K562 (cell line): ENCODE results near the gene CPT1A. TPM values are rescaled to one million over a fixed set of nuclear protein-coding genes. Genes with fewer than 3 reads are reported as not detected.
A peak's percentile ranks its signal among the peaks of the same experiment; 100 is the strongest.

Experiments used
- ARID2 ChIP-seq: fragments of 450-650 bp; IDR thresholded peaks from 2 replicates; pipeline ENCODE4 v1.6.1; 2017; ENCODE audit warnings: antibody characterized with exemption, mild to moderate bottlenecking
- BRF1 ChIP-seq: IDR thresholded peaks from 3 replicates; pipeline ENCODE4 v1.6.1; 2011; ENCODE audit warnings: borderline replicate concordance, mild to moderate bottlenecking; ENCODE audit not compliant: insufficient read length; ENCODE audit errors: extremely low read depth
- CREB5 ChIP-seq: fragments of 250-450 bp; sonication (Bioruptor Pico); IDR thresholded peaks from 2 replicates; pipeline ENCODE4 v1.5.0; 2020; ENCODE audit warnings: mild to moderate bottlenecking
- EGR1 ChIP-seq: fragments of 450-650 bp; conservative IDR thresholded peaks from 2 replicates; pipeline ENCODE4 v1.6.1; 2017; ENCODE audit warnings: mild to moderate bottlenecking
- ELF2 ChIP-seq: fragments of 250-450 bp; sonication (Bioruptor Pico); IDR thresholded peaks from 2 replicates; pipeline ENCODE4 v1.5.0; 2021; ENCODE audit warnings: mild to moderate bottlenecking
- ESRRA ChIP-seq: fragments of 450-650 bp; IDR thresholded peaks from 2 replicates; pipeline ENCODE4 v1.6.1; 2014; ENCODE audit warnings: low read depth, mild to moderate bottlenecking, moderate library complexity, borderline replicate concordance
- ESRRB ChIP-seq: fragments of 250-450 bp; sonication (Bioruptor Pico); IDR thresholded peaks from 2 replicates; pipeline ENCODE4 v1.5.0; 2020; ENCODE audit warnings: mild to moderate bottlenecking, moderate library complexity, borderline replicate concordance
- ETS2 ChIP-seq: IDR thresholded peaks from 2 replicates; pipeline ENCODE4 v1.6.1; 2016; ENCODE audit warnings: borderline replicate concordance, missing genetic modification characterization, mild to moderate bottlenecking, moderate library complexity, missing compliant biosample characterization; ENCODE audit not compliant: poor library complexity, severe bottlenecking
- ETV1 ChIP-seq: fragments of 450-650 bp; conservative IDR thresholded peaks from 2 replicates; pipeline ENCODE4 v1.6.1; 2016; ENCODE audit warnings: missing genetic modification characterization, control low read depth, low read depth, missing compliant biosample characterization
- FOXJ3 ChIP-seq: sonication (generic); formaldehyde crosslinking; IDR thresholded peaks from 2 replicates; pipeline ENCODE4 v1.4.0; 2020; ENCODE audit warnings: mild to moderate bottlenecking, missing genetic modification reagents
- GTF2A2 ChIP-seq: IDR thresholded peaks from 2 replicates; pipeline ENCODE4 v1.6.1; 2016; ENCODE audit warnings: mild to moderate bottlenecking, missing genetic modification characterization, missing compliant biosample characterization
- HNRNPL ChIP-seq: fragments of 200-400 bp; formaldehyde crosslinking; IDR thresholded peaks from 2 replicates; pipeline ENCODE4 v1.6.1; 2017; ENCODE audit warnings: low read depth, mild to moderate bottlenecking, low read length
- HOXB6 ChIP-seq: fragments of 250-450 bp; sonication (Bioruptor Pico); IDR thresholded peaks from 2 replicates; pipeline ENCODE4 v1.5.1; 2022; ENCODE audit warnings: mild to moderate bottlenecking, borderline replicate concordance
- JUND ChIP-seq, 2 experiments: IDR thresholded peaks; 2 replicates in 1 of 2; 3 replicates in 1 of 2; pipeline ENCODE4 v1.6.1; 2011; ENCODE audit warnings: borderline replicate concordance in 2 of 2, low read depth in 2 of 2, low read length in 2 of 2, improper control_type of control experiment in 1 of 2, missing biosample characterization in 1 of 2, missing genetic modification characterization in 1 of 2, missing genetic modification reagents in 1 of 2
- MBD2 ChIP-seq: sonication (generic); IDR thresholded peaks from 2 replicates; pipeline ENCODE4 v1.6.1; 2016; ENCODE audit warnings: low read depth, borderline replicate concordance
- RNF2 ChIP-seq: sonication (generic); IDR thresholded peaks from 2 replicates; pipeline ENCODE4 v1.6.1; 2016
- SMAD1 ChIP-seq: fragments of 150-350 bp; IDR thresholded peaks from 2 replicates; pipeline ENCODE4 v1.6.1; 2014; ENCODE audit warnings: low read length, low read depth; ENCODE audit not compliant: partially characterized antibody
- TCF3 ChIP-seq: sonication (generic); formaldehyde crosslinking; IDR thresholded peaks from 2 replicates; pipeline ENCODE4 v1.4.0; 2020; ENCODE audit warnings: mild to moderate bottlenecking, missing genetic modification reagents
- U2AF2 ChIP-seq: fragments of 200-400 bp; formaldehyde crosslinking; optimal IDR thresholded peaks from 2 replicates; pipeline ENCODE3; 2017; ENCODE audit warnings: low read depth, mild to moderate bottlenecking, low read length
- ZNF143 ChIP-seq: sonication (generic); formaldehyde crosslinking; IDR thresholded peaks from 2 replicates; pipeline ENCODE4 v1.9.0; 2022; ENCODE audit warnings: mild to moderate bottlenecking, missing genetic modification reagents
- ZNF384 ChIP-seq: IDR thresholded peaks from 2 replicates; pipeline ENCODE4 v1.6.1; 2012; ENCODE audit warnings: low read depth, low read length, improper control_type of control experiment
- ZNF431 ChIP-seq: sonication (generic); formaldehyde crosslinking; IDR thresholded peaks from 2 replicates; pipeline ENCODE4 v1.8.0; 2022; ENCODE audit warnings: mild to moderate bottlenecking, missing genetic modification reagents
- ZNF830 ChIP-seq: fragments of 250-450 bp; sonication (Bioruptor Pico); IDR thresholded peaks from 2 replicates; pipeline ENCODE4 v1.5.0; 2021; ENCODE audit warnings: mild to moderate bottlenecking
- polyA plus RNA-seq, 8 experiments: library from polyadenylated mRNA; depleted of rRNA in 4 of 8; stranded (reverse) in 5 of 8; unstranded in 3 of 8; fragments of >200 nt; fragmentation: Nextera tagmentation in 2 of 8; fragmentation: Illumina TruSeq in 1 of 8; extraction: Ambion mirVana in 2 of 8; extraction: Trizol in 1 of 8; gene quantifications; 2 replicates each; pipeline versions ENCODE4 v1.2.1 to v1.2.3, GENCODE V29; 2011 to 2014; ENCODE audit warnings: inconsistent platforms in 1 of 8, missing spikeins in 1 of 8
- total RNA-seq, 7 experiments: library from RNA; depleted of rRNA in 6 of 7; stranded (reverse); fragments of >200 nt in 6 of 7; fragmentation: Illumina TruSeq in 2 of 7; extraction: Trizol in 2 of 7; gene quantifications; 2 replicates each; pipeline versions ENCODE4 v1.2.1 to v1.2.3, GENCODE V29; 2011 to 2021; ENCODE audit warnings: low replicate concordance in 1 of 7
- TF ChIP-seq, protein P1 (sequence below), 2 experiments: fragments of 250-450 bp in 1 of 2; fragments of 450-650 bp in 1 of 2; sonication (Bioruptor Pico) in 1 of 2; IDR thresholded peaks; 2 replicates each; pipeline versions ENCODE4 v1.6.1 to v1.8.0; 2016 to 2021; ENCODE audit warnings: mild to moderate bottlenecking in 2 of 2, moderate library complexity in 2 of 2, missing compliant biosample characterization in 1 of 2, missing genetic modification characterization in 1 of 2
- TF ChIP-seq, protein P2 (sequence below): fragments of 450-650 bp; IDR thresholded peaks from 2 replicates; pipeline ENCODE4 v1.7.1; 2018; ENCODE audit warnings: mild to moderate bottlenecking, low read depth; ENCODE audit not compliant: partially characterized antibody

The CPT1A gene
- total and polyA plus RNA-seq, 9 of the 15 experiments (the other 6 are each of a cell fraction or from before 2014, with no cell fraction given), result 2.6 to 29.1 (median 12.3) TPM

GRCh38 chr11:68751331-68751856 lies 90.3 kb downstream of the CPT1A start, which contains the start of gene TESMIN (continued):
- peak; percentile 48; the same call in 1 of the 2 replicates for TF ChIP-seq MBD2
- TF ChIP-seq GTF2A2 (tag), result no peak
- TF ChIP-seq ZNF143 (CRISPR knock-in tag), result no peak
- no peak for TF ChIP-seq SMAD1
- 0 out of 2 replicates have a peak, but pooled peaks have one; percentile 16 for TF ChIP-seq TCF3 (CRISPR knock-in tag)
- TF ChIP-seq HOXB6 (CRISPR knock-in tag), result no peak
- TF ChIP-seq BRF1, result no peak
- TF ChIP-seq EGR1, result peak; percentile 86
- no peak for TF ChIP-seq ARID2
- no peak for TF ChIP-seq ZNF830
- TF ChIP-seq ELF2 (CRISPR knock-in tag), result no peak
- TF ChIP-seq CREB5 (CRISPR knock-in tag), result no peak
- no peak for TF ChIP-seq HNRNPL
- TF ChIP-seq FOXJ3 (CRISPR knock-in tag), result no peak
- TF ChIP-seq U2AF2, result no peak
- TF ChIP-seq ESRRA, result no peak; the same call in 1 of the 2 replicates
- TF ChIP-seq ETS2 (tag), result no peak
- TF ChIP-seq, protein P1, sequence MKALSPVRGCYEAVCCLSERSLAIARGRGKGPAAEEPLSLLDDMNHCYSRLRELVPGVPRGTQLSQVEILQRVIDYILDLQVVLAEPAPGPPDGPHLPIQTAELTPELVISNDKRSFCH (CRISPR knock-in tag; IDR thresholded peaks at IDR 0.05), result no peak
- TF ChIP-seq, protein P1 (tag; IDR thresholded peaks at IDR 0.05), result no peak
- peak; percentile 99 for TF ChIP-seq RNF2
- peak; percentile 40; the same call in 1 of the 2 replicates for TF ChIP-seq ZNF431 (CRISPR knock-in tag)
- TF ChIP-seq JUND (IDR thresholded peaks at IDR 0.05; ENCODE audit: borderline replicate concordance, low read depth, low read length), result no peak
- no peak; the same call in 2 of the 3 replicates for TF ChIP-seq JUND (tag; IDR thresholded peaks at IDR 0.05; ENCODE audit: borderline replicate concordance, low read depth, low read length)
- TF ChIP-seq, protein P2, sequence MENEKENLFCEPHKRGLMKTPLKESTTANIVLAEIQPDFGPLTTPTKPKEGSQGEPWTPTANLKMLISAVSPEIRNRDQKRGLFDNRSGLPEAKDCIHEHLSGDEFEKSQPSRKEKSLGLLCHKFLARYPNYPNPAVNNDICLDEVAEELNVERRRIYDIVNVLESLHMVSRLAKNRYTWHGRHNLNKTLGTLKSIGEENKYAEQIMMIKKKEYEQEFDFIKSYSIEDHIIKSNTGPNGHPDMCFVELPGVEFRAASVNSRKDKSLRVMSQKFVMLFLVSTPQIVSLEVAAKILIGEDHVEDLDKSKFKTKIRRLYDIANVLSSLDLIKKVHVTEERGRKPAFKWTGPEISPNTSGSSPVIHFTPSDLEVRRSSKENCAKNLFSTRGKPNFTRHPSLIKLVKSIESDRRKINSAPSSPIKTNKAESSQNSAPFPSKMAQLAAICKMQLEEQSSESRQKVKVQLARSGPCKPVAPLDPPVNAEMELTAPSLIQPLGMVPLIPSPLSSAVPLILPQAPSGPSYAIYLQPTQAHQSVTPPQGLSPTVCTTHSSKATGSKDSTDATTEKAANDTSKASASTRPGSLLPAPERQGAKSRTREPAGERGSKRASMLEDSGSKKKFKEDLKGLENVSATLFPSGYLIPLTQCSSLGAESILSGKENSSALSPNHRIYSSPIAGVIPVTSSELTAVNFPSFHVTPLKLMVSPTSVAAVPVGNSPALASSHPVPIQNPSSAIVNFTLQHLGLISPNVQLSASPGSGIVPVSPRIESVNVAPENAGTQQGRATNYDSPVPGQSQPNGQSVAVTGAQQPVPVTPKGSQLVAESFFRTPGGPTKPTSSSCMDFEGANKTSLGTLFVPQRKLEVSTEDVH, result no peak
- TF ChIP-seq ESRRB (CRISPR knock-in tag), result no peak
- 0 out of 2 replicates have a peak, but pooled peaks have one; percentile 18 for TF ChIP-seq ZNF384
- no peak; the same call in 1 of the 2 replicates for TF ChIP-seq ETV1 (tag)
